Natural killer cell (primary cell): ENCODE data around the gene VPS45. TPM values are rescaled to one million over a fixed set of nuclear protein-coding genes. Genes with fewer than 3 reads are reported as not detected.

Source experiments
- ATAC-seq, 3 donors: fragments of 150-1000 bp in 2 of 3; fragments of 200-7000 bp in 1 of 3; cut with Tn5 transposase; 1 replicate in 1 of 3; 2 replicates in 2 of 3; pipeline ENCODE4 v1.10.0; 2021; ENCODE audit warnings: mild to moderate bottlenecking in 2 of 3, moderate library complexity in 2 of 3
- DNase-seq, 2 donors: peaks; one replicate each; pipeline versions ENCODE4 v3.0.0 to v3.0.0-alpha.2; 2013 to 2021; ENCODE audit warnings: mixed read lengths in 1 of 2
- H3K27ac ChIP-seq: one replicate; pipeline ENCODE4 v1.5.1; 2013; ENCODE audit warnings: mild to moderate bottlenecking, low read length
- H3K27me3 ChIP-seq: one replicate; pipeline ENCODE4 v1.6.1; 2013; ENCODE audit warnings: low read length; ENCODE audit not compliant: control insufficient read depth, insufficient read depth
- H3K36me3 ChIP-seq: one replicate; pipeline ENCODE4 v1.6.1; 2013; ENCODE audit warnings: low read length; ENCODE audit not compliant: control insufficient read depth, insufficient read depth
- H3K4me1 ChIP-seq: one replicate; pipeline ENCODE4 v1.6.1; 2013; ENCODE audit warnings: low read length; ENCODE audit not compliant: control insufficient read depth, insufficient read depth
- H3K4me3 ChIP-seq: one replicate; pipeline ENCODE4 v1.5.1; 2013; ENCODE audit warnings: low read length
- H3K9me3 ChIP-seq: one replicate; pipeline ENCODE4 v1.6.1; 2013; ENCODE audit warnings: low read length; ENCODE audit not compliant: control insufficient read depth, insufficient read depth
- H3K27ac Mint-ChIP-seq, 2 donors: one replicate each; pipeline ENCODE4 v1.8.0; 2022; ENCODE audit warnings: mild to moderate bottlenecking in 2 of 2, mixed read lengths in 2 of 2, moderate library complexity in 1 of 2
- H3K27me3 Mint-ChIP-seq, 2 donors: one replicate each; pipeline ENCODE4 v1.8.0; 2022; ENCODE audit warnings: low read depth in 2 of 2, mixed read lengths in 2 of 2
- H3K36me3 Mint-ChIP-seq: one replicate; pipeline ENCODE4 v1.8.0; 2022; ENCODE audit warnings: mixed read lengths
- H3K4me1 Mint-ChIP-seq, 2 donors: one replicate each; pipeline ENCODE4 v1.8.0; 2022; ENCODE audit warnings: mixed read lengths in 2 of 2
- H3K4me3 Mint-ChIP-seq: one replicate; pipeline ENCODE4 v1.8.0; 2022; ENCODE audit warnings: mild to moderate bottlenecking, moderate library complexity, mixed read lengths
- H3K9me3 Mint-ChIP-seq, 2 donors: one replicate each; pipeline ENCODE4 v1.8.0; 2022; ENCODE audit warnings: mixed read lengths in 2 of 2
- CTCF ChIP-seq: fragments of 200-600 bp; IDR thresholded peaks from one replicate; pipeline ENCODE4 v1.8.0; 2022; ENCODE audit warnings: antibody characterized with exemption
- WGBS: methylation state at CpG from one replicate; pipeline ENCODE4 v1.1.7; 2013; ENCODE audit warnings: missing lambda C conversion rate; ENCODE audit not compliant: insufficient coverage; 5-methylcytosine and 5-hydroxymethylcytosine counted together
- intact Hi-C: fragments of 100-400 bp; cut with micrococcal nuclease; formaldehyde crosslinking; loops from one replicate; pipeline ENCODE4 v1.14.2; 2022
- total RNA-seq, 4 donors: library from RNA; stranded (reverse); fragments of 120-200 nt in 1 of 4; gene quantifications; one replicate each; pipeline versions ENCODE4 v1.2.3 to v1.2.4, GENCODE V29; 2013 to 2022

Gene VPS45
- total RNA-seq, 3 donors from 2014 or later (not counting 1 experiment from before 2014, with no cell fraction given) = 28.8 to 41.1 (median 33.0) TPM

GRCh38 chr1:150187560-150187931, 120.0 kb downstream of the VPS45 start:
- Mint-ChIP-seq H3K27ac (peak overlapping the region; percentile 85), H3K4me3 (peak overlapping the region; percentile 69)
- H3K27ac ChIP-seq = peak overlapping the region; percentile 38

DNA sequence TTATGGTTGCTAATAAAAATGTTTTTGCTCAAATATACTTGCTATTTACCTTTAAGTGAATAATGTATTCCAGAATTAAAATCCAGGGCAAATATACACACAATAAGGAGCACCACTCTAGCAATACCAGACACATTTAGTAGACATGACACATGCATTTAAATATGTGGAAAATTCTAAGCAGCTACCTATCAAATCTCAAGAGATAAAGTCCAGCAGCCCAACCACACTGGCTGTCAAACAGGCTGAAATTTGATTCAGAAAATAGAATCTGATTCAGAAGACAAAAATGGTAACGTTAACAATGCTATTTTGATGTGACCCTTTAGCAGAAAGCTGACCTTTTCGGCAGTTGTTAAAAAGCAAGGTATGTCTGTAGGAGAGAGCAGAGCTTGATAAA, 124.4 kb downstream of the VPS45 start:
- ATAC-seq = no peak
- TF ChIP-seq CTCF = no peak
- 90% methylated on average over 2 of the region's 2 CpGs for WGBS
- DNase-seq = no peak
- Histone ChIP-seq H3K36me3 (no peaks in the 10 kb centered on the region), H3K4me3 (no peak overlapping the region), H3K9me3 (no peaks in the 10 kb centered on the region), H3K27me3 (no peaks in the 10 kb centered on the region), H3K27ac (no peak overlapping the region), H3K4me1 (peaks cover 11% of the 10 kb centered on the region)
- H3K27ac Mint-ChIP-seq = no peak overlapping the region
- H3K27me3 Mint-ChIP-seq = peaks cover 0 to 5% of the 10 kb centered on the region in 2 donors
- H3K9me3 Mint-ChIP-seq = no peaks in the 10 kb centered on the region
- H3K36me3 Mint-ChIP-seq = no peaks in the 10 kb centered on the region
- H3K4me3 Mint-ChIP-seq = no peak overlapping the region
- H3K4me1 Mint-ChIP-seq = peaks cover 8 to 9% of the 10 kb centered on the region in 2 donors
- intact Hi-C loops = no loop called here

More at GRCh38 chr1:150187560-150187931, 120.0 kb downstream of the VPS45 start:
- ATAC-seq (peak in 2 of 3 donors; percentile 15 to 17), DNase-seq (no peak)
- Histone ChIP-seq H3K4me1 (peaks cover 17% of the 10 kb centered on the region), H3K9me3 (no peaks in the 10 kb centered on the region), H3K27me3 (no peaks in the 10 kb centered on the region), H3K4me3 (no peak overlapping the region), H3K36me3 (no peaks in the 10 kb centered on the region)
- no peaks in the 10 kb centered on the region for H3K27me3 Mint-ChIP-seq
- H3K9me3 Mint-ChIP-seq = no peaks in the 10 kb centered on the region
- H3K4me1 Mint-ChIP-seq = peaks cover 12 to 13% of the 10 kb centered on the region in 2 donors
- WGBS = 36% methylated on average over 3 of the region's 3 CpGs
- H3K36me3 Mint-ChIP-seq = no peaks in the 10 kb centered on the region
- peak; percentile 6 for TF ChIP-seq CTCF
- intact Hi-C loops = loop anchor here (1.0 to 5.0 kb wide), 3 partner anchors 35 to 225 kb away; partner anchors contain the start of gene VPS45

DNA sequence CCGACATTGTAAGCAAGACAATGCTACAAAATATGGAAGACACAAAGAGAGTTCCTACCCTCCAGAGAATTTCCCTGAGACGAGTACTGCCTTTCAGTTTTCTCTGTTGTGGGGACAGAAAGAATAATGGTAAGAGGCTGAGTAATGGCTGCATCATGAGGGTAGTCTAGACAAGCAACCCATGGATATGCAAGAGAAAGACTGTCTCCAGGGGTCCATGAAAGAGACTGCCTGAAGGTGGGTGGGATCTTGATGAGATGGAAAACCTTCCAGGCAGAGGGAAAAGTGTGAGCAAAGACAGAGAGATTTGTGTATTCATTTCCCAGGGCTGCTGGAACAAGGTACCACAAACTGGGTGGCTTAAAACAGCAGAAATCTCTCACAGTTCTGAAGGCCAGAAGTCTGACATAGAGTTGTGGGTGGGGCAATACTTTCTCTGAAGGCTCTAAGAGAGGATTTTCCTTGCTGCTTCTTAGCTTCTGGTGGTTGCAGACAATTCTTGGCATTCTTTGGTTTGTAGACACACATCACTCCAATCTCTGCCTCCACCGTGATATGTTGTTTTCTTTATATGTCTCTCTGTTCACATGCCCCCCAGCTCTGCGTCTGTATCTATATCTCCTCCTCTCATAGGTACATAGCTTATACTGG, 126.9 kb downstream of the VPS45 start:
- no peaks in the 10 kb centered on the region for H3K9me3 ChIP-seq
- no peaks in the 10 kb centered on the region for H3K36me3 ChIP-seq
- H3K27me3 Mint-ChIP-seq = peaks cover 0 to 5% of the 10 kb centered on the region in 2 donors
- 86% methylated on average over 3 of the region's 4 CpGs for WGBS
- no peak for DNase-seq
- no peak overlapping the region for H3K4me3 ChIP-seq
- intact Hi-C loops = no loop called here
- no peaks in the 10 kb centered on the region for H3K36me3 Mint-ChIP-seq
- H3K9me3 Mint-ChIP-seq = no peaks in the 10 kb centered on the region
- H3K4me1 ChIP-seq = no peaks in the 10 kb centered on the region
- no peak overlapping the region for H3K4me3 Mint-ChIP-seq
- no peak overlapping the region for H3K27ac ChIP-seq
- no peak overlapping the region for H3K27ac Mint-ChIP-seq
- ATAC-seq = no peak
- no peaks in the 10 kb centered on the region for H3K27me3 ChIP-seq
- H3K4me1 Mint-ChIP-seq = no peaks in the 10 kb centered on the region
- TF ChIP-seq CTCF = no peak

Other genes with a start within 250 kb of the VPS45 start
- 1 to 10 TPM; 7.0 to 8.3 (median 7.9) TPM for gene BOLA1, start 168.2 kb upstream of the VPS45 start, total RNA-seq
- 1 to 10 TPM in 2 of 3 donors, under 1 TPM in 1; 0.73 to 3.9 (median 1.3) TPM for gene SV2A, start 149.9 kb upstream of the VPS45 start, total RNA-seq
- gene SF3B4, start 140.0 kb upstream of the VPS45 start, total RNA-seq = 10 to 100 TPM; 67.3 to 73.7 (median 68.5) TPM
- 1 to 10 TPM; 1.8 to 3.0 (median 2.9) TPM for gene MTMR11, start 130.9 kb upstream of the VPS45 start, total RNA-seq
- 10 to 100 TPM; 10.6 to 19.6 (median 12.3) TPM for gene OTUD7B, start 57.0 kb upstream of the VPS45 start, total RNA-seq
- gene PLEKHO1, start 82.1 kb downstream of the VPS45 start, total RNA-seq = 10 to 100 TPM; 53.3 to 73.8 (median 64.6) TPM
- gene ANP32E, start 168.3 kb downstream of the VPS45 start, total RNA-seq = 10 to 100 TPM; 50.7 to 56.9 (median 55.2) TPM
- not detected for gene CA14, start 190.0 kb downstream of the VPS45 start, total RNA-seq
- gene APH1A, start 201.2 kb downstream of the VPS45 start, total RNA-seq = 100 to 1,000 TPM; 133 to 153 (median 143) TPM
- gene C1orf54, start 205.0 kb downstream of the VPS45 start, total RNA-seq = 1 to 10 TPM in 2 of 3 donors, under 1 TPM in 1; 0.97 to 3.7 (median 1.6) TPM
- 1 to 10 TPM in 2 of 3 donors, under 1 TPM in 1; 0.33 to 2.4 (median 1.9) TPM for gene CIART, start 214.8 kb downstream of the VPS45 start, total RNA-seq
- gene MRPS21, start 226.1 kb downstream of the VPS45 start, total RNA-seq = 10 to 100 TPM; 40.9 to 50.9 (median 42.2) TPM